Testis (tissue), 3 donors: ENCODE data around the gene REPIN1. TPM values are rescaled to one million over a fixed set of nuclear protein-coding genes. Genes with fewer than 3 reads are reported as not detected.

Source experiments
- DNase-seq: peaks from one replicate; pipeline ENCODE4 v3.0.0-alpha.2; 2019
- H3K27ac ChIP-seq, 2 donors: fragments of 200-600 bp; sonication (generic); one replicate each; pipeline ENCODE4 v1.5.1; 2019
- H3K27me3 ChIP-seq: fragments of 200-600 bp; sonication (generic); one replicate; pipeline ENCODE4 v1.5.1; 2019
- H3K36me3 ChIP-seq: fragments of 200-600 bp; sonication (generic); one replicate; pipeline ENCODE4 v1.5.1; 2017; ENCODE audit warnings: low read depth; ENCODE audit errors: missing control alignments
- H3K4me1 ChIP-seq: fragments of 200-600 bp; sonication (generic); one replicate; pipeline ENCODE4 v1.5.1; 2019
- H3K4me3 ChIP-seq, 2 donors: fragments of 200-600 bp; sonication (generic); one replicate each; pipeline ENCODE4 v1.5.1; 2017 to 2019
- H3K9me3 ChIP-seq: fragments of 200-600 bp; sonication (generic); one replicate; pipeline ENCODE4 v1.5.1; 2017
- CTCF ChIP-seq, 3 experiments: fragments of 450-650 bp in 2 of 3; fragments of 200-600 bp in 1 of 3; sonication (generic) in 1 of 3; IDR thresholded peaks; one replicate each; pipeline ENCODE4 v1.5.1; 2016 to 2019; ENCODE audit warnings: antibody characterized with exemption in 3 of 3, mild to moderate bottlenecking in 2 of 3, moderate library complexity in 1 of 3
- POLR2A ChIP-seq: fragments of 450-650 bp; IDR thresholded peaks from one replicate; pipeline ENCODE4 v1.6.1; 2017; ENCODE audit warnings: antibody characterized with exemption, mild to moderate bottlenecking, moderate library complexity
- WGBS, 2 donors: methylation state at CpG; one replicate each; pipeline ENCODE4 v1.1.5; 2018; 5-methylcytosine and 5-hydroxymethylcytosine counted together
- intact Hi-C: fragments of 100-400 bp; cut with DNase I; formaldehyde crosslinking; loops from one replicate; pipeline ENCODE4 v1.15.1; 2023; ENCODE audit warnings: low total_unique reads
- polyA plus RNA-seq: library from polyadenylated mRNA; stranded (reverse); fragments of 350-450 nt; fragmentation: Illumina TruSeq; extraction: RNeasy Lipid Tissue Mini Kit (QIAGEN cat#74804); gene quantifications from one replicate; pipeline ENCODE4 v1.2.3, GENCODE V29; 2014; ENCODE audit warnings: low read depth, low replicate concordance; ENCODE audit not compliant: insufficient read depth
- total RNA-seq, 2 donors: library from RNA; depleted of rRNA; stranded (reverse); fragments of >200 nt; gene quantifications; one replicate each; pipeline ENCODE4 v1.2.3, GENCODE V29; 2016

Gene REPIN1
- total and polyA plus RNA-seq, 3 donors from 2014 or later, result 45.4 to 73.9 (median 59.1) TPM

DNA sequence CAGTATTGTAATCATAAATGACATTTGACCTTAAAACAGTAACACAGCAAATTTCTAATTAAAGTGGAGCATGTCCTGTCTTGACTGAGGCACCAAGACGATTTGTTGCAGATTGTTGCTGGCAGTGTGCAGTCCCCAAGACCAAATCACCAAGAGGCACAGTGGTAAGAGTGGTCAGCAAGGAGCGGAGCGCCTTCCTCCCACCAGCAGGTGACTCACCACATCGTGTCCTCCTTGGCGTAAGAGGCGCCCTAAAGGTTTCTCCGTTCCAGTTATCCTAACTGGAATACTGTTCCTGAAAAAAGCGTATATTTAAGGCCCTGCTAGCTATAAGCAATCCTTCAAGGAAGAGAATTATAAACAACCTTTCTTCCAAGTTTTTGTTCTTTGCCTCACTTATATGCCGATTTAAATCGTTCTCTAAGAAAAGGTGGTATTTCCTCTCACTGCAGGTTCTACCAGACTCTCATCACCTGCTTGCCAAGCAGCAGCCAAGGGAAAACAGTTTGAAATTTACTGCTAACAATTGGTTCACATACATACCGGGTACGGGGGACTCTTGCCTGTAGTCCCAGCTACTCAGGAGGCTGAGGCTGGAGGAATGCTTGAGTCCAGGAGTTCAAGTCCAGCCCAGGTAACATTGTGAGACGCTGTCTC lies 10.7 kb upstream of the REPIN1 start:
- H3K4me1 ChIP-seq, result no peaks in the 10 kb centered on the region
- no peaks in the 10 kb centered on the region for H3K27me3 ChIP-seq
- no peak overlapping the region for H3K27ac ChIP-seq
- no peak overlapping the region for H3K4me3 ChIP-seq
- WGBS, 2 donors, result 82 to 89% methylated on average over 13 of the region's 13 CpGs
- intact Hi-C loops, result no loop called here
- H3K36me3 ChIP-seq, result no peaks in the 10 kb centered on the region
- no peaks in the 10 kb centered on the region for H3K9me3 ChIP-seq
- DNase-seq, result no peak
- no peak for TF ChIP-seq CTCF (IDR thresholded peaks at IDR 0.05)
- TF ChIP-seq POLR2A, result no peak

GRCh38 chr7:150358433-150358832 lies 10.2 kb upstream of the REPIN1 start:
- Histone ChIP-seq H3K27me3 (no peaks in the 10 kb centered on the region), H3K4me3 (no peak overlapping the region), H3K36me3 (no peaks in the 10 kb centered on the region), H3K4me1 (no peaks in the 10 kb centered on the region), H3K27ac (no peak overlapping the region), H3K9me3 (no peaks in the 10 kb centered on the region)
- 90 to 95% methylated on average over 4 of the region's 4 CpGs for WGBS, 2 donors
- no peak for DNase-seq
- TF ChIP-seq POLR2A (no peak), CTCF (IDR thresholded peaks at IDR 0.05) (no peak)
- intact Hi-C loops, result no loop called here

DNA sequence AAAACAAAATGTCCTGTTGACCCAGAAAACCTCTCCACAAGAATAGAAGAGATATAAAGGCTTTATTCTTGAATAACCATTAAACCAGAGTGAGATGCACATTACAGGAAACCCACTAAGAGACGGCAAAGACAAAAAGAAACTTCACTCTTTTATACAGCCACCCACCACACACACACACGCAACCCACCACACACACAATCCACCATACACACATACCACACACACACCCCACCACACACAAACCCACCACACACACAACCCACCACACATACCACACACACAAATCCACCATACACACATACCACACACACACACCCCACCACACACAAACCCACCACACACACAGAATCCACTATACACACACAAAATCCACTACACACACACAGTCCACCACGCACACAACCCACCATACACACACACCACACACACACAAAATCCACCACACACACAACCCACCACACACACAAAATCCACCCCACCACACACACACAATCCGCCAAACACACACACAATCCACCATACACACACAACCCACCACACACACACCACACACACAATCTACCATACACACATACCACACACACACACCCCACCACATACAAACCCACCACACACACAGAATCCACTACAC lies 9.5 kb upstream of the REPIN1 start:
- Histone ChIP-seq H3K27ac (no peak overlapping the region), H3K27me3 (no peaks in the 10 kb centered on the region), H3K4me3 (no peak overlapping the region), H3K4me1 (no peaks in the 10 kb centered on the region), H3K9me3 (no peaks in the 10 kb centered on the region), H3K36me3 (no peaks in the 10 kb centered on the region)
- no peak for TF ChIP-seq POLR2A
- no peak for TF ChIP-seq CTCF (IDR thresholded peaks at IDR 0.05)
- intact Hi-C loops, result no loop called here
- WGBS, 2 donors, result 87 to 92% methylated on average over 4 of the region's 4 CpGs
- DNase-seq, result no peak

DNA sequence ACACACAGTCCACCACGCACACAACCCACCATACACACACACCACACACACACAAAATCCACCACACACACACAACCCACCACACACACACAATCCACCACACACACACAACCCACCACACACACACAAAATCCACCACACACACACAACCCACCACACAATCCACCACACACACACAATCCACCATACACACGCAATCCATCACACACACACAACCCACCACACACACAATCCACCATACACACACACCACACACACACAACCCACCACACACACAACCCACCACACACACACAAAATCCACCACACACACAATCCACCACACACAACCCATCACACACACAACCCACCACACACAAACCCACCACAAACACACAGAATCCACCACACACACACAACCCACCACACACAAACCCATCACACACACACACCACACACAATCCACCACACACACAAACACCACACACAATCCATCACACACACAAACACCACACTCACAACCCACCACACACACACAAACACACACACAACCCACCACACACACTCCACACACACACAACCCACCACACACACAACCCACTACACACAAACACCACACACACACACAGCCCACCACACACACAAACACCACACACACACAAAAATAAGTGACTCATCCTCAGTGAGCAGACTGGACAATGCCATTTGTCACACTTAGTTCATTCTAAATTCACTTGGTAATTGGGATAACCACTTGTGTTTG lies 8.8 kb upstream of the REPIN1 start:
- no peak for DNase-seq

More for the DNA sequence above, 8.8 kb upstream of the REPIN1 start:
- H3K4me3 ChIP-seq, result no peak overlapping the region
- no peaks in the 10 kb centered on the region for H3K4me1 ChIP-seq
- H3K36me3 ChIP-seq, result no peaks in the 10 kb centered on the region
- H3K27ac ChIP-seq, result no peak overlapping the region
- H3K9me3 ChIP-seq, result no peaks in the 10 kb centered on the region
- WGBS, 2 donors, result 89 to 90% methylated on average over 2 of the region's 2 CpGs
- TF ChIP-seq POLR2A (no peak), CTCF (IDR thresholded peaks at IDR 0.05) (no peak)
- no peaks in the 10 kb centered on the region for H3K27me3 ChIP-seq
- intact Hi-C loops, result no loop called here
